ENCODE results near the gene OPA3. TPM values are rescaled to one million over a fixed set of nuclear protein-coding genes. Genes with fewer than 3 reads are reported as not detected.

OPA3 gene
- polyA plus RNA-seq, 3 donors: 4.4 to 6.9 (median 5.6) TPM

GRCh38 chr19:45621389-45621788 is 36.8 kb upstream of the OPA3 start:
- 93% methylated on average over 14 of the region's 17 CpGs for WGBS (ENCODE audit: insufficient coverage)
- no peaks in the 10 kb centered on the region for H3K79me2 ChIP-seq (ENCODE audit: insufficient read depth, low read length)
- no peaks in the 10 kb centered on the region for H3K9me3 ChIP-seq (replicated peaks in 1 of 2; ENCODE audit: control insufficient read depth in 1 of 2, insufficient read depth in 1 of 2, low read length in 2 of 2)
- no peak for TF ChIP-seq CTCF (IDR thresholded peaks at IDR 0.05)
- no peak overlapping the region for H3K27ac ChIP-seq (ENCODE audit: low read depth in 1 of 2, low read length in 2 of 2)
- H3K36me3 ChIP-seq (replicated peaks in 1 of 2; ENCODE audit: control insufficient read depth in 1 of 2, insufficient read depth in 2 of 2, low read length in 2 of 2): peaks cover 47 to 75% of the 10 kb centered on the region in 2 donors
- Mint-ChIP-seq H3K4me3 (no peak overlapping the region), H3K27me3 (ENCODE audit: low read depth in 3 of 3) (no peaks in the 10 kb centered on the region), H3K9me3 (no peaks in the 10 kb centered on the region), H3K27ac (no peak overlapping the region), H3K4me1 (no peaks in the 10 kb centered on the region), H3K36me3 (peaks cover 49 to 93% of the 10 kb centered on the region in 2 donors)
- H3K4me3 ChIP-seq (replicated peaks in 1 of 3; ENCODE audit: low read depth in 2 of 3, low read length in 3 of 3): no peak overlapping the region
- no peak overlapping the region for H2AFZ ChIP-seq (ENCODE audit: insufficient read depth, low read depth, low read length, poor library complexity, severe bottlenecking)
- H3K27me3 ChIP-seq (ENCODE audit: control insufficient read depth in 2 of 2, insufficient read depth in 2 of 2, low read length in 2 of 2): no peaks in the 10 kb centered on the region
- DNase-seq: no peak
- intact Hi-C loops (cut with micrococcal nuclease): no loop called here
- no peaks in the 10 kb centered on the region for H3K4me1 ChIP-seq (ENCODE audit: control insufficient read depth in 1 of 2, insufficient read depth in 2 of 2, low read length in 2 of 2)
- no peaks in the 10 kb centered on the region for H4K20me1 ChIP-seq (ENCODE audit: insufficient read depth, low read length)
- H3K9ac ChIP-seq (ENCODE audit: insufficient read depth, low read length, poor library complexity, severe bottlenecking): no peak overlapping the region
- no peak overlapping the region for H3K4me2 ChIP-seq (replicated peaks; ENCODE audit: extremely low read depth, low read length, poor library complexity, severe bottlenecking)

GRCh38 chr19:45616704-45617017 is 32.1 kb upstream of the OPA3 start:
- H3K79me2 ChIP-seq (ENCODE audit: insufficient read depth, low read length): no peaks in the 10 kb centered on the region
- no peak overlapping the region for H3K4me3 ChIP-seq (replicated peaks in 1 of 3; ENCODE audit: low read depth in 2 of 3, low read length in 3 of 3)
- H3K4me1 ChIP-seq (ENCODE audit: control insufficient read depth in 1 of 2, insufficient read depth in 2 of 2, low read length in 2 of 2): peaks cover 16 to 22% of the 10 kb centered on the region in 2 donors
- no peak for DNase-seq
- Mint-ChIP-seq H3K4me1 (peaks cover 22% of the 10 kb centered on the region), H3K27me3 (ENCODE audit: low read depth in 3 of 3) (no peaks in the 10 kb centered on the region), H3K4me3 (no peak overlapping the region), H3K36me3 (peaks cover 49 to 85% of the 10 kb centered on the region in 2 donors), H3K27ac (peak overlapping the region in 3 of 7 donors; percentile 18 to 75 (median 58)), H3K9me3 (no peaks in the 10 kb centered on the region)
- H3K27me3 ChIP-seq (ENCODE audit: control insufficient read depth in 2 of 2, insufficient read depth in 2 of 2, low read length in 2 of 2): no peaks in the 10 kb centered on the region
- H3K36me3 ChIP-seq (replicated peaks in 1 of 2; ENCODE audit: control insufficient read depth in 1 of 2, insufficient read depth in 2 of 2, low read length in 2 of 2): peaks cover 53 to 61% of the 10 kb centered on the region in 2 donors
- intact Hi-C loops (cut with micrococcal nuclease): no loop called here
- TF ChIP-seq CTCF (IDR thresholded peaks at IDR 0.05): no peak
- H2AFZ ChIP-seq (ENCODE audit: insufficient read depth, low read depth, low read length, poor library complexity, severe bottlenecking): no peak overlapping the region
- H3K27ac ChIP-seq (ENCODE audit: low read depth in 1 of 2, low read length in 2 of 2): no peak overlapping the region
- H4K20me1 ChIP-seq (ENCODE audit: insufficient read depth, low read length): no peaks in the 10 kb centered on the region
- no peak overlapping the region for H3K4me2 ChIP-seq (replicated peaks; ENCODE audit: extremely low read depth, low read length, poor library complexity, severe bottlenecking)
- H3K9ac ChIP-seq (ENCODE audit: insufficient read depth, low read length, poor library complexity, severe bottlenecking): no peak overlapping the region
- no peaks in the 10 kb centered on the region for H3K9me3 ChIP-seq (replicated peaks in 1 of 2; ENCODE audit: control insufficient read depth in 1 of 2, insufficient read depth in 1 of 2, low read length in 2 of 2)
- 98% methylated on average over 7 of the region's 10 CpGs for WGBS (ENCODE audit: insufficient coverage)

Data from CD14-positive monocyte (primary cell).